DOHH2 (cell line): ENCODE data around the gene CSTB.

Experiments
- H3F3A ChIP-seq: fragments of 200-600 bp; sonication (generic), shearing (Covaris generic); 2 replicates; pipeline ENCODE4 v1.6.0; 2016; ENCODE audit warnings: antibody characterized with exemption, mild to moderate bottlenecking; ENCODE audit not compliant: control insufficient read depth, insufficient read depth
- H3K27ac ChIP-seq: fragments of 200-600 bp; sonication (generic); 2 replicates; pipeline ENCODE4 v1.5.1; 2014; ENCODE audit warnings: low read depth, mild to moderate bottlenecking, low read length, moderate library complexity
- H3K27me3 ChIP-seq: fragments of 200-600 bp; sonication (generic); 2 replicates; pipeline ENCODE4 v1.6.1; 2014; ENCODE audit warnings: mild to moderate bottlenecking, low read length, mixed read lengths; ENCODE audit not compliant: control insufficient read depth
- H3K36me3 ChIP-seq: fragments of 200-600 bp; sonication (generic); 2 replicates; pipeline ENCODE4 v1.6.1; 2014; ENCODE audit warnings: mild to moderate bottlenecking, low read length, moderate library complexity, mixed read lengths; ENCODE audit not compliant: control insufficient read depth
- H3K4me1 ChIP-seq: fragments of 200-600 bp; sonication (generic); 2 replicates; pipeline ENCODE4 v1.6.1; 2014; ENCODE audit warnings: mild to moderate bottlenecking, low read length, mixed read lengths; ENCODE audit not compliant: control insufficient read depth
- H3K4me2 ChIP-seq: fragments of 200-600 bp; sonication (generic); 2 replicates; pipeline ENCODE4 v1.6.0; 2014; ENCODE audit warnings: mild to moderate bottlenecking, low read length, moderate library complexity
- H3K4me3 ChIP-seq: fragments of 200-600 bp; sonication (generic); 2 replicates; pipeline ENCODE4 v1.5.1; 2014; ENCODE audit warnings: mild to moderate bottlenecking, low read length, mixed read lengths
- H3K79me2 ChIP-seq: fragments of 200-600 bp; sonication (generic); 2 replicates; pipeline ENCODE4 v1.6.1; 2014; ENCODE audit warnings: mild to moderate bottlenecking, low read length, mixed read lengths; ENCODE audit not compliant: control insufficient read depth
- H3K9me2 ChIP-seq: fragments of 200-600 bp; sonication (generic); replicated peaks from 2 replicates; pipeline ENCODE4 v1.6.1; 2014; ENCODE audit warnings: mild to moderate bottlenecking, low read length, mixed read lengths; ENCODE audit not compliant: control insufficient read depth
- H3K9me3 ChIP-seq: fragments of 200-600 bp; sonication (generic); 2 replicates; pipeline ENCODE4 v1.6.1; 2014; ENCODE audit warnings: antibody characterized with exemption, low read length, mixed read lengths; ENCODE audit not compliant: control insufficient read depth, insufficient read depth
- H4K20me1 ChIP-seq: fragments of 200-600 bp; sonication (generic); 2 replicates; pipeline ENCODE4 v1.6.0; 2014; ENCODE audit warnings: low read depth, mild to moderate bottlenecking, antibody characterized with exemption, low read length, moderate library complexity; ENCODE audit not compliant: control insufficient read depth, insufficient read depth
- EZH2phosphoT487 ChIP-seq: fragments of 200-600 bp; sonication (generic); IDR thresholded peaks from 2 replicates; pipeline ENCODE4 v1.6.1; 2017; ENCODE audit warnings: borderline replicate concordance, mild to moderate bottlenecking, antibody characterized with exemption, low read length, moderate library complexity, mixed read lengths
- TF ChIP-seq, protein P1 (sequence below): fragments of 200-600 bp; sonication (generic); IDR thresholded peaks from one replicate; pipeline ENCODE4 v1.5.1; 2014; ENCODE audit warnings: antibody characterized with exemption, mild to moderate bottlenecking, low read depth, low read length; ENCODE audit not compliant: poor library complexity, severe bottlenecking

CSTB gene

DNA sequence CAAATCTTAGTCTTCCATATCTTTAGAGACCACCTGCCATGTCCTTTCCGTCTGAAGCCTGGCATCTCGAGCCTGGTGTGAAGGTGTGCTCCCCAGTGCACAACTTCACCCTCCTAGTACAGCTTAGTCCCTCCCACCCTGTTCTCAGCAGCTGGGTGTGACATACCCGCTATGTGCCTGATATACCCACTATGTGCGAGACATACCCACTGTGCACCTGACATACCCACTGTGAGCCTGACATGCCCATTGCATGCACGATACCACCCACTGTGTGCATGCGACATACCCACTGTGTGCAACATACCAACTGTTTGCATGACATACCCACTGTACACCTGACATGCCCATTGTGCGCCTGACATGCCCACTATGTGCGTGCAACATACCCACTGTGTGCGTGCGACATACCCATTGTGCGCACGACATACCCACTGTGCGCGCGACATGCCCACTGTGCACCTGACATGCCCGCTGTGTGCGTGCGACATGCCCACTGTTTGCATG lies 10.2 kb upstream of the CSTB start:
- H3F3A ChIP-seq: no peaks in the 10 kb centered on the region
- no peak overlapping the region for H3K4me2 ChIP-seq
- H3K9me3 ChIP-seq: no peaks in the 10 kb centered on the region
- peaks cover 20% of the 10 kb centered on the region for H3K79me2 ChIP-seq
- H3K27ac ChIP-seq: no peak overlapping the region
- no peaks in the 10 kb centered on the region; the same call in 1 of the 2 replicates for H4K20me1 ChIP-seq
- peaks cover 20% of the 10 kb centered on the region for H3K36me3 ChIP-seq
- peaks cover 30% of the 10 kb centered on the region for H3K4me1 ChIP-seq
- no peaks in the 10 kb centered on the region for H3K9me2 ChIP-seq
- H3K4me3 ChIP-seq: no peak overlapping the region
- H3K27me3 ChIP-seq: no peaks in the 10 kb centered on the region
- TF ChIP-seq EZH2phosphoT487: no peak
- TF ChIP-seq, protein P1, sequence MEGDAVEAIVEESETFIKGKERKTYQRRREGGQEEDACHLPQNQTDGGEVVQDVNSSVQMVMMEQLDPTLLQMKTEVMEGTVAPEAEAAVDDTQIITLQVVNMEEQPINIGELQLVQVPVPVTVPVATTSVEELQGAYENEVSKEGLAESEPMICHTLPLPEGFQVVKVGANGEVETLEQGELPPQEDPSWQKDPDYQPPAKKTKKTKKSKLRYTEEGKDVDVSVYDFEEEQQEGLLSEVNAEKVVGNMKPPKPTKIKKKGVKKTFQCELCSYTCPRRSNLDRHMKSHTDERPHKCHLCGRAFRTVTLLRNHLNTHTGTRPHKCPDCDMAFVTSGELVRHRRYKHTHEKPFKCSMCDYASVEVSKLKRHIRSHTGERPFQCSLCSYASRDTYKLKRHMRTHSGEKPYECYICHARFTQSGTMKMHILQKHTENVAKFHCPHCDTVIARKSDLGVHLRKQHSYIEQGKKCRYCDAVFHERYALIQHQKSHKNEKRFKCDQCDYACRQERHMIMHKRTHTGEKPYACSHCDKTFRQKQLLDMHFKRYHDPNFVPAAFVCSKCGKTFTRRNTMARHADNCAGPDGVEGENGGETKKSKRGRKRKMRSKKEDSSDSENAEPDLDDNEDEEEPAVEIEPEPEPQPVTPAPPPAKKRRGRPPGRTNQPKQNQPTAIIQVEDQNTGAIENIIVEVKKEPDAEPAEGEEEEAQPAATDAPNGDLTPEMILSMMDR: no peak

DNA sequence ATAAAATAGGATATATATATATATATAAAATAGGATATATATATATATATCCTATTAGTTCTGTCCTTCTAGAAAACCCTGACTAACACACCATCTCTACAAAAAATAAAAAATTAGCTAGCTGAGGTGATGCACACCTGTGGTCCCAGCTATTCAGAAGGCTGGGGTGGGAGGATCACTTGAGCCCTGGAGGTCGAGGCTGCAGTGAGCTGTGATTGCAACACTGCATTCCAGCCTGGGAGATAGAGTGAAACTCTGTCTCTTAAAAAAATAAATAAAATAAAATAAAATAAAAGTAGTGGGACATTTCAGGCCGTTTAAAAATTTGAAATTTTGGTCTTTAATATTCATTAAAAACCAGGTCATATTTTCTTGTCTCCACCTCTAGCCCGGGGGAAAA lies 9.0 kb upstream of the CSTB start:
- H3F3A ChIP-seq: no peaks in the 10 kb centered on the region
- no peak overlapping the region for H3K4me3 ChIP-seq
- TF ChIP-seq EZH2phosphoT487: no peak
- TF ChIP-seq, protein P1: no peak
- H4K20me1 ChIP-seq: no peaks in the 10 kb centered on the region
- no peaks in the 10 kb centered on the region for H3K9me2 ChIP-seq
- no peak overlapping the region for H3K27ac ChIP-seq
- H3K36me3 ChIP-seq: peaks cover 7% of the 10 kb centered on the region
- peaks cover 20% of the 10 kb centered on the region for H3K4me1 ChIP-seq
- no peaks in the 10 kb centered on the region for H3K9me3 ChIP-seq
- no peak overlapping the region for H3K4me2 ChIP-seq
- H3K79me2 ChIP-seq: peaks cover 8% of the 10 kb centered on the region
- H3K27me3 ChIP-seq: no peaks in the 10 kb centered on the region

DNA sequence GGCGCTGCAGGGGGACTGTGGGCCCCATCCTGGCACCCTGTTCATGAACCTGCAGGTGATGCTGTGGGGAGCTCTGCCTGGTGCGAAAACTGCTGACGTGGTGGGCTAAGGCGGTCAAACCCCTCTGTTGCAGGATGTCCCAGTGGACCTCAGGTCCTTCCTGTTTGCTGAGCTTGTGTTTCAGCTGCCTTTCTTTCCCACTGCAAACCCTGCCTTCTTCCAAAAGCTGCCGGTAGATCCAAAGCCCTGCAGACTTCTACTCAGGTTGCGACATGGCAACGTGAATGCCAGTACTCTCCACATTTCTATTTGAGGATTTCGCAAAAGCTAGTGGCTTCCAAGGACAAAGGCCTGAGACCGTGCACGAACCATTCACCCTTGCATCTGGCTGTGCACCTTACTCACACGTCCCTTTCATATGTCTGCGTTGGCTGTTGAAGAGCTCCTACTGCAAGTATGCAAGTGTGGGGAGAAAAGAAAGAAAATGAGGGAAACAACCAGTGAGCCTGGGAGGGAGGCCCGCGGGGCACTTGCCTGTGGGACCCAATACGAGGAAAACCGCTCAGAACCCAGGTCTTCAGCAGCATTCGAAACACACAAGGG lies 7.1 kb upstream of the CSTB start:
- Histone ChIP-seq H3K27ac (no peak overlapping the region), H3K4me3 (no peak overlapping the region), H3K9me3 (no peaks in the 10 kb centered on the region), H3F3A (0 out of 2 replicates have a peak, but pooled peaks cover 3% of the 10 kb centered on the region), H3K36me3 (no peaks in the 10 kb centered on the region), H3K4me2 (no peak overlapping the region), H3K79me2 (no peaks in the 10 kb centered on the region), H3K27me3 (no peaks in the 10 kb centered on the region), H4K20me1 (no peaks in the 10 kb centered on the region), H3K4me1 (peaks cover 30% of the 10 kb centered on the region), H3K9me2 (no peaks in the 10 kb centered on the region)
- TF ChIP-seq, protein P1: no peak
- no peak for TF ChIP-seq EZH2phosphoT487
